Transverse colon (tissue), 4 donors: ENCODE data around the gene ALPI. TPM values are rescaled to one million over a fixed set of nuclear protein-coding genes. Genes with fewer than 3 reads are reported as not detected.

ENCODE experiments used
- DNase-seq: peaks from one replicate; pipeline ENCODE4 v3.0.0-alpha.2; 2019
- H3K27ac ChIP-seq, 4 donors: fragments of 200-600 bp; sonication (generic); 2 replicates each; pipeline ENCODE4 v1.5.1; 2016 to 2018; ENCODE audit warnings: inconsistent platforms in 4 of 4
- H3K27me3 ChIP-seq: fragments of 200-600 bp; sonication (generic); 2 replicates; pipeline ENCODE4 v1.5.1; 2017; ENCODE audit warnings: inconsistent platforms
- H3K36me3 ChIP-seq, 4 donors: fragments of 200-600 bp; sonication (generic); 2 replicates each; pipeline ENCODE4 v1.5.1; 2017 to 2019; ENCODE audit warnings: inconsistent platforms in 4 of 4
- H3K4me1 ChIP-seq, 4 donors: fragments of 200-600 bp; sonication (generic); 2 replicates each; pipeline ENCODE4 v1.5.1; 2017 to 2020; ENCODE audit warnings: inconsistent platforms in 4 of 4
- H3K4me3 ChIP-seq, 4 donors: fragments of 200-600 bp; sonication (generic); 1 replicate in 1 of 4; 2 replicates in 3 of 4; pipeline versions ENCODE4 v1.5.1 to v1.6.1; 2017 to 2019; ENCODE audit warnings: inconsistent platforms in 4 of 4
- H3K9me3 ChIP-seq, 2 donors: fragments of 200-600 bp; sonication (generic); 2 replicates each; pipeline ENCODE4 v1.5.1; 2017 to 2019; ENCODE audit warnings: inconsistent platforms in 2 of 2
- EP300 ChIP-seq: sonication (generic); formaldehyde crosslinking; IDR thresholded peaks from one replicate; pipeline ENCODE4 v1.6.1; 2017; ENCODE audit warnings: antibody characterized with exemption, low read depth
- POLR2A ChIP-seq: fragments of 450-650 bp; IDR thresholded peaks from one replicate; pipeline ENCODE4 v1.6.1; 2016; ENCODE audit warnings: antibody characterized with exemption, mild to moderate bottlenecking, moderate library complexity
- POLR2AphosphoS5 ChIP-seq, 3 donors: sonication (generic); formaldehyde crosslinking; IDR thresholded peaks; one replicate each; pipeline ENCODE4 v1.6.1; 2016; ENCODE audit warnings: antibody characterized with exemption in 3 of 3
- WGBS, 2 donors: methylation state at CpG; one replicate each; pipeline ENCODE4 v1.1.5; 2018; ENCODE audit warnings: low coverage in 1 of 2; 5-methylcytosine and 5-hydroxymethylcytosine counted together
- in situ Hi-C, 4 donors: fragments of 200-750 bp; cut with MboI; loops; one replicate each; pipeline versions ENCODE4 v1.15.0 to v1.15.1; 2017; ENCODE audit warnings: low sequenced_read_pairs in 3 of 4, low pct_ligation_motif_present in 1 of 4, low pct_unique_long_range_greater_than_20kb in 1 of 4
- intact Hi-C: fragments of 100-400 bp; cut with DNase I; formaldehyde crosslinking; loops from one replicate; pipeline ENCODE4 v1.15.1; 2023; ENCODE audit warnings: low total_unique reads
- total RNA-seq, 4 donors: library from RNA; depleted of rRNA; stranded (reverse); fragments of >200 nt; gene quantifications; one replicate each; pipeline ENCODE4 v1.1.0, GENCODE V29; 2016
- TF ChIP-seq, protein P1 (sequence below), 5 experiments: fragments of 200-600 bp in 3 of 5; fragments of 450-650 bp in 2 of 5; sonication (generic) in 3 of 5; IDR thresholded peaks; 1 replicate in 2 of 5; 2 replicates in 3 of 5; pipeline ENCODE4 v1.5.1; 2016 to 2017; ENCODE audit warnings: antibody characterized with exemption in 5 of 5, inconsistent platforms in 3 of 5, mild to moderate bottlenecking in 2 of 5, moderate library complexity in 1 of 5

ALPI gene
- total RNA-seq, 4 donors from 2014 or later = 4.2 to 50.9 (median 25.9) TPM

DNA sequence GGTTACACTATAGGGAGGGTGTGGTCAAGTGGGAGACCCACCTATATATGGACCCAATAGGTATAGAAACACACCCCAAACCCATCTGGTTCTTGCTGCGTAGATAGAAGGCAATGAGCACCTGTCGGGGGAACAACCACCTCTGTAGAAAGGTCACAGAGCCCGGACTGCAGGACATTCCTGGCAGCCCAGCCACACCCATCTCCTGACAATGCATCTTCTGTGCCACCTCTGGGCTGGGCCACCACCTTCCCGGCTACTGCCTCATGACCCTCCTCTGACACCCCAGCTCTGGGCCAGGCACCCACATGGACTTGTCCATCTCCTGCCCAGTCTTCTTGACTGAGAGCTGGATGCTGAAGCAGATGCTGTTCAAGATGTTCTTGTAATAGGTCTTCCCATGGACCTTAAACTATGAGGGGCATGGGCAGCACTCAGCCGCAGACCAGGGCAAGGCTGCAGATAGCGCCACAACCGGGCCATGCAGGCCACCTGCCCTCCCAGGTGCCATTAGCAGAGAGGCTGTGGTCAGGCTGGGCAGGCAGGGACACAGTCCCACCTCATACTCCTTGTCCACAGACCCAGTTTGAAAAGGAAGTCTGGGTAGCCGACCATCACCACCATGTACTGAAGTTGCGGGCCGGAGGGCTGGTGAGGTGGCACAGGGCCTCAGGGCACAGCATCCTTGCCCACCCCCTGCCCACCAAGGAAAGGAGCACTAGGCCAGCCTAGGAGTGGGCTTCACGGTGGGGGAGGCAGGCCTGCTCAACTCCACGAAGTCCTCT is 40.0 kb upstream of the ALPI start:
- WGBS, 2 donors = 63 to 91% methylated on average over 2 to 9 of the region's 12 CpGs
- Histone ChIP-seq H3K4me3 (no peak overlapping the region), H3K4me1 (peaks cover 0 to 27% (median 24%) of the 10 kb centered on the region in 4 donors), H3K27me3 (peaks cover 66% of the 10 kb centered on the region), H3K27ac (no peak overlapping the region), H3K36me3 (no peaks in the 10 kb centered on the region), H3K9me3 (no peaks in the 10 kb centered on the region)
- in situ Hi-C loops = no loop called here
- TF ChIP-seq POLR2AphosphoS5 (IDR thresholded peaks at IDR 0.05) (no peak), EP300 (no peak), POLR2A (no peak)
- TF ChIP-seq, protein P1, sequence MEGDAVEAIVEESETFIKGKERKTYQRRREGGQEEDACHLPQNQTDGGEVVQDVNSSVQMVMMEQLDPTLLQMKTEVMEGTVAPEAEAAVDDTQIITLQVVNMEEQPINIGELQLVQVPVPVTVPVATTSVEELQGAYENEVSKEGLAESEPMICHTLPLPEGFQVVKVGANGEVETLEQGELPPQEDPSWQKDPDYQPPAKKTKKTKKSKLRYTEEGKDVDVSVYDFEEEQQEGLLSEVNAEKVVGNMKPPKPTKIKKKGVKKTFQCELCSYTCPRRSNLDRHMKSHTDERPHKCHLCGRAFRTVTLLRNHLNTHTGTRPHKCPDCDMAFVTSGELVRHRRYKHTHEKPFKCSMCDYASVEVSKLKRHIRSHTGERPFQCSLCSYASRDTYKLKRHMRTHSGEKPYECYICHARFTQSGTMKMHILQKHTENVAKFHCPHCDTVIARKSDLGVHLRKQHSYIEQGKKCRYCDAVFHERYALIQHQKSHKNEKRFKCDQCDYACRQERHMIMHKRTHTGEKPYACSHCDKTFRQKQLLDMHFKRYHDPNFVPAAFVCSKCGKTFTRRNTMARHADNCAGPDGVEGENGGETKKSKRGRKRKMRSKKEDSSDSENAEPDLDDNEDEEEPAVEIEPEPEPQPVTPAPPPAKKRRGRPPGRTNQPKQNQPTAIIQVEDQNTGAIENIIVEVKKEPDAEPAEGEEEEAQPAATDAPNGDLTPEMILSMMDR (IDR thresholded peaks at IDR 0.05) = no peak
- no peak for DNase-seq
- intact Hi-C loops = no loop called here

GRCh38 chr2:232416521-232417470 is 39.2 kb upstream of the ALPI start:
- peaks cover 74% of the 10 kb centered on the region for H3K27me3 ChIP-seq
- H3K9me3 ChIP-seq = no peaks in the 10 kb centered on the region
- H3K27ac ChIP-seq = no peak overlapping the region
- TF ChIP-seq, protein P1 (IDR thresholded peaks at IDR 0.05) = no peak
- TF ChIP-seq POLR2AphosphoS5 (IDR thresholded peaks at IDR 0.05) = no peak
- no peak for TF ChIP-seq EP300
- TF ChIP-seq POLR2A = no peak
- H3K4me1 ChIP-seq = peaks cover 0 to 30% (median 27%) of the 10 kb centered on the region in 4 donors
- H3K36me3 ChIP-seq = no peaks in the 10 kb centered on the region
- in situ Hi-C loops (no loop called here), intact Hi-C loops (no loop called here)
- H3K4me3 ChIP-seq = no peak overlapping the region
- WGBS, 2 donors = 85% methylated on average over 16 of the region's 17 CpGs; no CpG with 5 or more reads in 1 of the 2 donors
- no peak for DNase-seq

DNA sequence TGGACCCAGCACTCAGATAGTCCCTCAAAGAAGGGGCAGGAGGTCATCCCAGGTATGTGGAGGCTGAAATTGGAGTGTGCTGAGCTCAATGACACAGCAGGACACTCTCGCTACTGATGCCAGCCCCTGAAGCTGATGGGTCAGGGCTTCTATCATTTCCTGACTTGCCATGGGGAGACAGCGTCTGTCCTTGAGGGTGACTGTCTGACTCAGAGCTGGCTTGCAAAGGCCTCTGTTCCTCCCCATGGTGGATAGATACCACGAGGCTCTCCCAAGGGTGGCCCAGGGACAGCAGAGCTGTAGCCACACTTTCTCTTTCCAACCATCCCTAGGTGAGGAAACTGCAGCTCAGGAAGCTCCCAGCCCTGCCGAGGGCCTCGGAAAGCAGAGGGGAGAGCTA is 38.5 kb upstream of the ALPI start:
- Histone ChIP-seq H3K27ac (no peak overlapping the region), H3K36me3 (no peaks in the 10 kb centered on the region), H3K4me1 (peaks cover 0 to 30% (median 27%) of the 10 kb centered on the region in 4 donors), H3K9me3 (peaks cover 0 to 2% of the 10 kb centered on the region in 2 donors), H3K27me3 (peaks cover 80% of the 10 kb centered on the region), H3K4me3 (no peak overlapping the region)
- intact Hi-C loops = no loop called here
- TF ChIP-seq, protein P1 (IDR thresholded peaks at IDR 0.05) = no peak
- no peak for TF ChIP-seq POLR2AphosphoS5 (IDR thresholded peaks at IDR 0.05)
- TF ChIP-seq EP300 = no peak
- no peak for TF ChIP-seq POLR2A
- no peak for DNase-seq
- in situ Hi-C loops = no loop called here
- 83% methylated on average over 5 of the region's 5 CpGs; no CpG with 5 or more reads in 1 of the 2 donors for WGBS, 2 donors

- 71% methylated on average over 6 of the region's 6 CpGs; no CpG with 5 or more reads in 1 of the 2 donors for WGBS, 2 donors
- Histone ChIP-seq H3K4me3 (no peak overlapping the region), H3K36me3 (no peaks in the 10 kb centered on the region), H3K4me1 (peaks cover 0 to 30% (median 27%) of the 10 kb centered on the region in 4 donors), H3K27ac (no peak overlapping the region), H3K9me3 (peaks cover 0 to 6% of the 10 kb centered on the region in 2 donors), H3K27me3 (peaks cover 84% of the 10 kb centered on the region)
- TF ChIP-seq, protein P1 (IDR thresholded peaks at IDR 0.05) = no peak
- no peak for TF ChIP-seq EP300
- TF ChIP-seq POLR2AphosphoS5 (IDR thresholded peaks at IDR 0.05) = no peak
- intact Hi-C loops (no loop called here), in situ Hi-C loops (no loop called here)
- DNase-seq = no peak
These were observed 37.9 kb upstream of the ALPI start for GRCh38 chr2:232418056-232418455.
